ENCODE measurements around the gene DRD4. TPM values are rescaled to one million over a fixed set of nuclear protein-coding genes. Genes with fewer than 3 reads are reported as not detected.
"Not testable (repeated sequence)": the region's sequence is repeated elsewhere in the genome, so short reads cannot be mapped to it uniquely, and the experiment has no call there.

Gene DRD4
- polyA plus RNA-seq, 3 donors, result 0.16 to 0.18 TPM; not detected in 1

GRCh38 chr11:637333-637592 lies 194 bp downstream of the DRD4 start:
- no peak overlapping the region for H3K27ac ChIP-seq (ENCODE audit: low read depth, low read length)
- WGBS, 3 donors, result 2 to 8% (median 3%) methylated on average over 8 to 34 of the region's 34 CpGs

- H3K27ac ChIP-seq (ENCODE audit: low read depth, low read length), result no peak overlapping the region
- 40 to 48% (median 42%) methylated on average over 54 to 55 of the region's 55 CpGs for WGBS, 3 donors
These were observed 788 bp downstream of the DRD4 start for GRCh38 chr11:637593-638521.

- 56 to 66% (median 58%) methylated on average over 28 of the region's 28 CpGs for WGBS, 3 donors
- H3K27ac ChIP-seq (ENCODE audit: low read depth, low read length), result no peak overlapping the region
These were observed 1.7 kb downstream of the DRD4 start for GRCh38 chr11:638631-639331.

GRCh38 chr11:639332-639955 lies 2.4 kb downstream of the DRD4 start:
- H3K27ac ChIP-seq (ENCODE audit: low read depth, low read length), result no peak overlapping the region
- 4 to 30% (median 12%) methylated on average over 34 to 80 of the region's 80 CpGs for WGBS, 3 donors

- no peak overlapping the region for H3K27ac ChIP-seq (ENCODE audit: low read depth, low read length)
- 20 to 57% (median 28%) methylated on average over 33 to 68 of the region's 69 CpGs for WGBS, 3 donors
These were observed 3.1 kb downstream of the DRD4 start for GRCh38 chr11:640021-640706.

- H3K27ac ChIP-seq (ENCODE audit: low read depth, low read length), result no peak overlapping the region
- 93 to 95% (median 94%) methylated on average over 19 of the region's 19 CpGs for WGBS, 3 donors
These were observed 4.8 kb downstream of the DRD4 start for GRCh38 chr11:641806-642370.

GRCh38 chr11:643366-643765 lies 6.3 kb downstream of the DRD4 start:
- WGBS, 3 donors, result 90 to 94% (median 94%) methylated on average over 9 of the region's 9 CpGs
- H3K27ac ChIP-seq (ENCODE audit: low read depth, low read length), result no peak overlapping the region

- 86 to 90% (median 90%) methylated on average over 49 to 50 of the region's 50 CpGs for WGBS, 3 donors
- H3K27ac ChIP-seq (ENCODE audit: low read depth, low read length), result no peak overlapping the region
These were observed 7.0 kb downstream of the DRD4 start for GRCh38 chr11:643849-644738.

GRCh38 chr11:645536-645935 lies 8.5 kb downstream of the DRD4 start:
- 83 to 88% (median 86%) methylated on average over 16 of the region's 16 CpGs for WGBS, 3 donors
- H3K27ac ChIP-seq (ENCODE audit: low read depth, low read length), result no peak overlapping the region

- WGBS, 3 donors, result 78 to 90% (median 89%) methylated on average over 14 of the region's 14 CpGs
- no peak overlapping the region for H3K27ac ChIP-seq (ENCODE audit: low read depth, low read length)
These were observed 9.1 kb downstream of the DRD4 start for GRCh38 chr11:646214-646613.

GRCh38 chr11:647672-648158 lies 10.6 kb downstream of the DRD4 start:
- not testable (repeated sequence) for H3K27ac ChIP-seq (ENCODE audit: low read depth, low read length)
- 87 to 95% (median 89%) methylated on average over 9 to 10 of the region's 14 CpGs for WGBS, 3 donors

- WGBS, 3 donors, result 95% methylated on average over 10 of the region's 10 CpGs
- H3K27ac ChIP-seq (ENCODE audit: low read depth, low read length), result no peak overlapping the region
These were observed 13.4 kb downstream of the DRD4 start for GRCh38 chr11:650482-650881.

GRCh38 chr11:653136-653535 lies 16.1 kb downstream of the DRD4 start:
- WGBS, 3 donors, result 76 to 91% (median 77%) methylated on average over 14 of the region's 14 CpGs
- not testable (repeated sequence) for H3K27ac ChIP-seq (ENCODE audit: low read depth, low read length)

GRCh38 chr11:653837-654236 lies 16.8 kb downstream of the DRD4 start:
- no peak overlapping the region for H3K27ac ChIP-seq (ENCODE audit: low read depth, low read length)
- 85 to 93% (median 89%) methylated on average over 12 to 15 of the region's 15 CpGs for WGBS, 3 donors

GRCh38 chr11:654444-654843 lies 17.4 kb downstream of the DRD4 start:
- not testable (repeated sequence) for H3K27ac ChIP-seq (ENCODE audit: low read depth, low read length)
- 93 to 95% (median 95%) methylated on average over 12 of the region's 12 CpGs for WGBS, 3 donors

GRCh38 chr11:655036-655726 lies 18.1 kb downstream of the DRD4 start:
- WGBS, 3 donors, result 44 to 92% (median 88%) methylated on average over 30 of the region's 30 CpGs
- H3K27ac ChIP-seq (ENCODE audit: low read depth, low read length), result no peak overlapping the region

GRCh38 chr11:656426-656825 lies 19.4 kb downstream of the DRD4 start:
- WGBS, 3 donors, result 90 to 95% (median 93%) methylated on average over 14 of the region's 14 CpGs
- no peak overlapping the region for H3K27ac ChIP-seq (ENCODE audit: low read depth, low read length)
